ENCODE measurements around the gene KDM4C. TPM values are rescaled to one million over a fixed set of nuclear protein-coding genes. Genes with fewer than 3 reads are reported as not detected.

KDM4C gene
- total and polyA plus RNA-seq, 8 donors = 6.7 to 129 (median 79.9) TPM

DNA sequence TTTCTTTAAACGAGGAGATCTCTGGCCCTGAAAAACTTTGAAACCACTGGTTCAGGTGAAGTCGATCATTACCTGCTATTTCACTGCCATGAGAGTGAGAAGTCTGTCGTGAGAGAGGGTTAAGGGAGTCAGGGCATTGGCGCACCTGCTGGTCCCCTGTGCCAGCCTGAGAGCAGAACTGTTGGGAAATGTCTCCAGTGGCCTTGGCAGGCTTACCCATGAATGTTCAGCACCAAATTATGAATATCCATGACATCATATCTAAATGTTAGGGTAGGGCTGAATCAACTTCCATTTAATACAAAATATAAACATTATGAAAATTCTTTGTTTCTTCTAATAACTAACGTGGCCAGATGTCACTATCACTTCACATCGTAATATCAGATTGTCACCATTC, 379.3 kb downstream of the KDM4C start:
- TF ChIP-seq POLR2A (IDR thresholded peaks at IDR 0.05) = no peak
- TF ChIP-seq POLR2AphosphoS5 (IDR thresholded peaks at IDR 0.05) = no peak
- no peak for TF ChIP-seq EP300 (IDR thresholded peaks at IDR 0.05)
- TF ChIP-seq, protein P1, sequence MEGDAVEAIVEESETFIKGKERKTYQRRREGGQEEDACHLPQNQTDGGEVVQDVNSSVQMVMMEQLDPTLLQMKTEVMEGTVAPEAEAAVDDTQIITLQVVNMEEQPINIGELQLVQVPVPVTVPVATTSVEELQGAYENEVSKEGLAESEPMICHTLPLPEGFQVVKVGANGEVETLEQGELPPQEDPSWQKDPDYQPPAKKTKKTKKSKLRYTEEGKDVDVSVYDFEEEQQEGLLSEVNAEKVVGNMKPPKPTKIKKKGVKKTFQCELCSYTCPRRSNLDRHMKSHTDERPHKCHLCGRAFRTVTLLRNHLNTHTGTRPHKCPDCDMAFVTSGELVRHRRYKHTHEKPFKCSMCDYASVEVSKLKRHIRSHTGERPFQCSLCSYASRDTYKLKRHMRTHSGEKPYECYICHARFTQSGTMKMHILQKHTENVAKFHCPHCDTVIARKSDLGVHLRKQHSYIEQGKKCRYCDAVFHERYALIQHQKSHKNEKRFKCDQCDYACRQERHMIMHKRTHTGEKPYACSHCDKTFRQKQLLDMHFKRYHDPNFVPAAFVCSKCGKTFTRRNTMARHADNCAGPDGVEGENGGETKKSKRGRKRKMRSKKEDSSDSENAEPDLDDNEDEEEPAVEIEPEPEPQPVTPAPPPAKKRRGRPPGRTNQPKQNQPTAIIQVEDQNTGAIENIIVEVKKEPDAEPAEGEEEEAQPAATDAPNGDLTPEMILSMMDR (IDR thresholded peaks at IDR 0.05) = no peak
- Histone ChIP-seq H3K36me3 (peaks cover 4 to 50% (median 32%) of the 10 kb centered on the region in 4 donors), H3K4me1 (no peaks in the 10 kb centered on the region), H3K27me3 (no peaks in the 10 kb centered on the region), H3K27ac (no peak overlapping the region), H3K4me3 (no peak overlapping the region), H3K9me3 (no peaks in the 10 kb centered on the region)
- no peak for DNase-seq
- intact Hi-C loops (cut with DNase I; ENCODE audit: low total_unique reads) = no loop called here
- 86 to 91% (median 89%) methylated on average over 6 of the region's 6 CpGs for WGBS, 5 donors

DNA sequence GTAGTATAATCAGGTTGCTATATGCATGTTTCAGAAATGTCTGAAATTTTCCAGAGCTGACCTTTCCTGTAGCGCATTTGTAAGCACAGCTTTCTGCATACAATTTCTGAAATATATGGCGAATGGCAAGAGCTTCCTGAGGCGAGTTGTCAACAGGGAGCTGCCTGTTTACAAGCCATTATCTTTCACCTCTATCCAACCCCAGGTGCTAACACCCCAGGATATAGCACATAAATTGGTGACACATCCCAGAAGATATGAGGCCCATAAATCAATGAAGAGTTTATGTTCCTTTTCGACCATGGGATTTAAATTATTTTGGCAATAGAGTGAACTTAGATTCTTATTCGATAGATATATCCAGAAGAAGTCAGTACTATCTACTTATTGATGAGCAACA, 379.8 kb downstream of the KDM4C start:
- no peak overlapping the region for H3K4me3 ChIP-seq
- H3K27ac ChIP-seq = no peak overlapping the region
- no peaks in the 10 kb centered on the region for H3K9me3 ChIP-seq
- H3K4me1 ChIP-seq = no peaks in the 10 kb centered on the region
- WGBS, 5 donors = 91 to 95% (median 93%) methylated on average over 5 of the region's 5 CpGs
- intact Hi-C loops (cut with DNase I; ENCODE audit: low total_unique reads) = no loop called here
- TF ChIP-seq POLR2AphosphoS5 (IDR thresholded peaks at IDR 0.05) (no peak), EP300 (IDR thresholded peaks at IDR 0.05) (no peak), POLR2A (IDR thresholded peaks at IDR 0.05) (no peak)
- TF ChIP-seq, protein P1 (IDR thresholded peaks at IDR 0.05) = no peak
- no peaks in the 10 kb centered on the region for H3K27me3 ChIP-seq
- no peak for DNase-seq
- H3K36me3 ChIP-seq = peaks cover 0 to 45% (median 29%) of the 10 kb centered on the region in 4 donors

DNA sequence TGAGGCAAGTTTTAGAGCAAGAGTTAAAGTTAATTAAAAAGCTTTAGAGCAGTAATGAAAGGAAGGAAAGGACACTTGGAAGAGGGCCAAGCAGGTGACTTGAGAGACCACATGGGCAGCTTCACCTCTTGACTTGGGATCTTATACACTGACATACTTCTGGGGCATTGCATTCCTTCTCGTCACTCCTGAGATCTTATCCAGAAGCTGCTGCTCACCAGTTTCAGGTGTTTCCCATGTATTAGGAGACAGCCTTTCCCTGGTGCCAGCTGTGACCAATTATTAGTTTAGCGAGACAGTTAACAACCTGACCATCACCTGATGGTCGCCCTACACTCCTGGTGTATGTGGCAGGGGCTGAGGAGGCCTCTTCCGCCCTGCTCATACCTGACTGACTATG, 382.1 kb downstream of the KDM4C start:
- Histone ChIP-seq H3K27me3 (no peaks in the 10 kb centered on the region), H3K36me3 (peaks cover 0 to 26% (median 23%) of the 10 kb centered on the region in 4 donors), H3K4me3 (no peak overlapping the region), H3K27ac (no peak overlapping the region), H3K4me1 (no peaks in the 10 kb centered on the region), H3K9me3 (no peaks in the 10 kb centered on the region)
- DNase-seq = no peak
- TF ChIP-seq POLR2AphosphoS5 (IDR thresholded peaks at IDR 0.05) = no peak
- no peak for TF ChIP-seq EP300 (IDR thresholded peaks at IDR 0.05)
- intact Hi-C loops (cut with DNase I; ENCODE audit: low total_unique reads) = no loop called here
- 96 to 99% (median 98%) methylated on average over 4 of the region's 4 CpGs for WGBS, 5 donors

DNA sequence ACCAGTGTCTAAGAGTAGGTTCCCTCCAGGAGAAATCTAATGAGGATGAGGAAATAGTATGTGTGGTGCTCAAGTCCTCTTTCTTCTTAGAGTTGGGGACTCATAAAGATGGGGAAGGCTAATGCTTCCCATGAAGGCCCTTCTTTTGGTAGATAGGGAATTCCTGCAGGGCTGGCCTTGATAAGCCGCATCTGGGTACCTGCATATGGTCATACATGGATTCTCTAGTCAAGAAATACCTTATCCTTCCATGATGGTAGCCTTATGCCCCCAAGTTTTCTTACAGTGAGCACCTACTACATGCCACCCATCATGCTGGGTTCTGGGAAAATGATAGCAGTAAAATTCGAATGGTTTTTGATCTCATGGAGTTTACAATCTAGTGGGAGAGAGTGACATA, 382.6 kb downstream of the KDM4C start:
- no peaks in the 10 kb centered on the region for H3K9me3 ChIP-seq
- intact Hi-C loops (cut with DNase I; ENCODE audit: low total_unique reads) = no loop called here
- no peaks in the 10 kb centered on the region for H3K27me3 ChIP-seq
- peaks cover 0 to 4% (median 0%) of the 10 kb centered on the region in 4 donors for H3K4me1 ChIP-seq
- H3K36me3 ChIP-seq = peaks cover 0 to 21% (median 20%) of the 10 kb centered on the region in 4 donors
- DNase-seq = no peak
- no peak overlapping the region for H3K4me3 ChIP-seq
- TF ChIP-seq, protein P1 (IDR thresholded peaks at IDR 0.05) = no peak
- TF ChIP-seq POLR2A (IDR thresholded peaks at IDR 0.05) = no peak
- TF ChIP-seq POLR2AphosphoS5 (IDR thresholded peaks at IDR 0.05) = no peak
- WGBS, 5 donors = 94 to 99% (median 97%) methylated on average over 2 of the region's 2 CpGs
- H3K27ac ChIP-seq = no peak overlapping the region

DNA sequence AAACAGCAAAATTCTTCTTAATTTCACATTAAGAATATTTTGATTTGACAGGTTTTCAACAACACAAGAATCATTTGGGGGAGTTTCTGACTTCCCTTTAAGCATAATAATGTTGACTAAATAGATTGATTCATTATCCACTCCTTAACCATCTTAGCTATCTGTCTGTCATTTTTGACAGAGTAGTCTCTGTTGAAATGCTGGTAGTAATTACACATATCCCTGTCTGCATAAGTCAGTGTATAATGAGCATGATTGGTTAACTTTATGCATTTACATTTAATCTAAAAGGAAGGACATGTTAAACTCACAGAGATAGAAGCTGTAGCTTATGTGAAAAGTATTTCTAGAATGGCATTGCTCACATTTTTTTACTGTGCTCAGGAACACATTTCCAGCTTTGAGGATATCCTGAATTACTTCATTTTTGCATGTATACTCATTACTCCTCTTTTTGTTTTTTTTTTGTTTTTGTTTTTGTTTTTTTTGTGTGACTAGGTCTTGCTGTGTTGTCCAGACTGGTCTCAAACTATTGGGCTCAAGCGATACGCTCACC, 385.9 kb downstream of the KDM4C start:
- H3K27me3 ChIP-seq = no peaks in the 10 kb centered on the region
- WGBS, 5 donors = 97 to 100% (median 100%) methylated on average over 2 of the region's 2 CpGs
- H3K36me3 ChIP-seq = peaks cover 0 to 26% (median 20%) of the 10 kb centered on the region in 4 donors
- H3K27ac ChIP-seq = no peak overlapping the region
- H3K4me3 ChIP-seq = no peak overlapping the region
- TF ChIP-seq POLR2AphosphoS5 (IDR thresholded peaks at IDR 0.05) (no peak), EP300 (IDR thresholded peaks at IDR 0.05) (no peak), POLR2A (IDR thresholded peaks at IDR 0.05) (no peak)
- TF ChIP-seq, protein P1 (IDR thresholded peaks at IDR 0.05) = no peak
- H3K4me1 ChIP-seq = peaks cover 0 to 26% (median 8%) of the 10 kb centered on the region in 4 donors
- no peak for DNase-seq
- intact Hi-C loops (cut with DNase I; ENCODE audit: low total_unique reads) = no loop called here
- no peaks in the 10 kb centered on the region for H3K9me3 ChIP-seq
